Tibial artery (tissue), 4 donors: ENCODE results near the gene JAM2.

ENCODE experiments used
- DNase-seq, 2 donors: peaks; one replicate each; pipeline ENCODE4 v3.0.0-alpha.2; 2019
- H3K27ac ChIP-seq, 2 donors: fragments of 200-600 bp; sonication (generic) in 1 of 2; 1 replicate in 1 of 2; 2 replicates in 1 of 2; pipeline ENCODE4 v1.5.1; 2018 to 2019; ENCODE audit warnings: mild to moderate bottlenecking in 1 of 2
- H3K27me3 ChIP-seq, 2 donors: fragments of 200-600 bp; sonication (generic) in 1 of 2; one replicate each; pipeline versions ENCODE4 v1.5.1 to v1.6.0; 2016 to 2019
- H3K36me3 ChIP-seq, 3 donors: fragments of 200-600 bp; sonication (generic) in 2 of 3; one replicate each; pipeline ENCODE4 v1.5.1; 2016 to 2019; ENCODE audit warnings: mild to moderate bottlenecking in 2 of 3
- H3K4me1 ChIP-seq, 4 donors: fragments of 200-600 bp; sonication (generic) in 2 of 4; 1 replicate in 3 of 4; 2 replicates in 1 of 4; pipeline ENCODE4 v1.5.1; 2016 to 2019
- H3K4me3 ChIP-seq, 2 donors: fragments of 200-600 bp; sonication (generic) in 1 of 2; 1 replicate in 1 of 2; 2 replicates in 1 of 2; pipeline ENCODE4 v1.5.1; 2018 to 2019; ENCODE audit warnings: mild to moderate bottlenecking in 2 of 2
- H3K9me3 ChIP-seq, 3 donors: fragments of 200-600 bp; sonication (generic) in 1 of 3; one replicate each; pipeline ENCODE4 v1.5.1; 2016 to 2019
- CTCF ChIP-seq, 2 experiments: fragments of 200-600 bp in 1 of 2; fragments of 450-650 bp in 1 of 2; IDR thresholded peaks; one replicate each; pipeline ENCODE4 v1.5.1; 2017 to 2019; ENCODE audit warnings: antibody characterized with exemption in 2 of 2, mild to moderate bottlenecking in 1 of 2, moderate library complexity in 1 of 2
- intact Hi-C: fragments of 100-400 bp; cut with DNase I; formaldehyde crosslinking; loops from one replicate; pipeline ENCODE4 v1.15.0; 2023; ENCODE audit warnings: low total_unique reads

Gene JAM2

GRCh38 chr21:25760677-25761076, 121.6 kb downstream of the JAM2 start:
- Histone ChIP-seq H3K27me3 (no peaks in the 10 kb centered on the region), H3K36me3 (peaks cover 46 to 57% (median 57%) of the 10 kb centered on the region in 3 donors), H3K4me3 (no peak overlapping the region), H3K9me3 (no peaks in the 10 kb centered on the region), H3K4me1 (peaks cover 0 to 6% (median 4%) of the 10 kb centered on the region in 4 donors), H3K27ac (no peak overlapping the region)
- intact Hi-C loops = no loop called here
- no peak for DNase-seq
- TF ChIP-seq CTCF (IDR thresholded peaks at IDR 0.05) = no peak

GRCh38 chr21:25764065-25764464, 125.0 kb downstream of the JAM2 start:
- DNase-seq = no peak
- Histone ChIP-seq H3K27ac (no peak overlapping the region), H3K4me3 (no peak overlapping the region), H3K9me3 (no peaks in the 10 kb centered on the region), H3K36me3 (peaks cover 46 to 60% (median 59%) of the 10 kb centered on the region in 3 donors), H3K4me1 (no peaks in the 10 kb centered on the region), H3K27me3 (no peaks in the 10 kb centered on the region)
- no peak for TF ChIP-seq CTCF (IDR thresholded peaks at IDR 0.05)
- intact Hi-C loops = no loop called here
